SK-N-SH treated with all-trans-retinoic acid at 6 μM for 48 hours (cell line): Measurements from ENCODE around the gene ZNF276.

ENCODE experiments used
- CREB5 ChIP-seq: fragments of 250-450 bp; sonication (Bioruptor Pico); IDR thresholded peaks from 2 replicates; pipeline ENCODE4 v1.5.1; 2020; ENCODE audit warnings: low read depth, mild to moderate bottlenecking, moderate library complexity
- TCF4 ChIP-seq: fragments of 250-450 bp; sonication (Bioruptor Pico); IDR thresholded peaks from 2 replicates; pipeline ENCODE4 v1.8.0; 2021; ENCODE audit warnings: mild to moderate bottlenecking, moderate library complexity, borderline replicate concordance
- ZNF8 ChIP-seq: fragments of 450-650 bp; formaldehyde crosslinking; IDR thresholded peaks from 2 replicates; pipeline ENCODE4 v1.5.0; 2020; ENCODE audit warnings: mild to moderate bottlenecking, moderate library complexity

DNA sequence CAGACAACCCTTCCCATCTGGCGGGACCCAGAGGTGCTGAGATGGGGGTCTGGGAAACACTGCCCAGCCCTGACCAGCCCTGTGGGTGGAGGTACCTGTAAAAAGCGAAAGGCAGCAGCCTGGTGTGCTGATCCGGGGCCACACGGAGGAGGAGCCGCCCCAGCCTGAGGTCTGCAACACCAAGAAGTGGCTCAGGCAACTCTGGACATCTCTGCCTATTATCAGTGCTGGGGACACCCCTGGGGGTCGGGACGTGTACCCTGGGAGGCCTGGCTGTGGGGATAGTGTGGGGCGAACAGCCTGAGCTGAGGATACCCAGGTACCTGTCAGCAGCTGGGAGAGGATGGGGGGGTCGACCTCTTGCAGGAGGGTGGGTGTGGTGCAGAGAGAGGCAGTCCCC, 18.0 kb downstream of the ZNF276 start:
- TF ChIP-seq TCF4 (no peak), CREB5 (no peak), ZNF8 (no peak)
